HG03354 (cell line): ENCODE measurements around the gene SMARCB1.
"Not testable (repeated sequence)": the region's sequence is repeated elsewhere in the genome, so short reads cannot be mapped to it uniquely, and the experiment has no call there.

Experiments
- ATAC-seq: cut with Tn5 transposase; IDR thresholded peaks from one replicate; pipeline ENCODE4 v1.9.1; 2021; ENCODE audit warnings: mild to moderate bottlenecking; ENCODE audit not compliant: unreplicated experiment, poor library complexity, severe bottlenecking

SMARCB1 gene

DNA sequence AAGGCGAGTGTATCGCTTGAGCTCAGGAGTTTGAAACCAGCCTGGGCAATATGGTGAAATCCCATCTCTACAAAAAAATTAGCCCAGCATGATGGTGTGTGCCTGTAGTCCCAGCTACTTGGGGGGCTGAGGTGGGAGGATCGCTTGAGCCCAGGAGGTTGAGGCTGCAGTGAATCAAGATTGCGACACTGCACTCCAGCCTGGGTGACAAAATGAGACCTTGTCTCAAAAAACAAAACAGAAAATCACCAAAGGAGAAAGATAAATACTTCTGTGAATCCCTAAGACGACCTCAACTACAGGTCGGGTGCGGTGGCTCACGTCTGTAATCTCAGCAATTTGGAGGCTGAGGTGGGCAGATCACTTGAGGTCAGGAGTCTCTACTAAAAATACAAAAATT lies 73.4 kb downstream of the SMARCB1 start:
- ATAC-seq, result not testable (repeated sequence)

DNA sequence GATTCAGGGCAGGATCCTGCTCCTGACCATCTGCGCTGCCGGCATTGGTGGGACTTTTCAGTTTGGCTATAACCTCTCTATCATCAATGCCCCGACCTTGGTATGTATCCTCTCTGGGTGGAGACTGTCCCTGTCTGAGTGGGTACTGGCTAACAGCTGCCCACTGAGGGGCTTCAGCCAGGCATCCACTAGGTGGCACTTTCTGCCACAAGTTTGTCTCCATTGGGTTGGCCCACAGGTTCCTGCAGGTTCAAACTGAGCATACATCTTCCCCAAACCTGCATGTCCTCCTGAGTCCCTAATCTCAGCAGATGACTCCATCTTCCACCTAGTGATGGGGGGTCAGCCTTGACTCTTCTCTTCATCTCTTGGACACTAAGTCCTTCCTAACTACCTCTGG lies 75.3 kb downstream of the SMARCB1 start:
- no peak for ATAC-seq

DNA sequence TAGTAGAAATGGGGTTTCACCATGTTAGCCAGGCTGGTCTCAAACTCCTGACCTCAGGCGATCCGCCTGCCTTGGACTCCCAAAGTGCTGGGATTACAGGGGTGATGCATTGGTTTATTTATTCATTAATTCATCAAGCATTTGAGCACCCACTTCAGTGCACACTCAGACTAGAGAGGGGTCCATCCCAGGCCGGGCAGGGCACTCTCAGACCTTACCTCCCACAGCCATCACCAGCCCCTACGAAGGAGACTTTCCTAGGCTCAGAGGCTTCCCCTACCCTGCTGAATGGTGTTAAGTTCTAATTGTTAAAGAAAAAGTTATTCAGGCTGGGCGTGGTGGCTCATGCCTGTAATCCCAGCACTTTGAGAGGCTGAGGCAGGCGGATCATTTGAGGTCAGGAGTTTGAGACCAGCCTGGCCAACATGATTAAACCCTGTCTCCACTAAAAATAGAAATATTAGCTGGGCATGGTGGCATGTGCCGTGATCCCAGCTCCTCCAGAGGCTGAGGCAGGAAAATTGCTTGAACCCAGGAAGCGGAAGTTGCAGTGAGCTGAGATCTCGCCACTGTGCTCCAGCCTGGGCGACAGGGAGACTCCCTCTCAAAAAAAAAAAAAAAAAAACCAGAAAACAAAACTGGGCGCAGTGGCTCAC lies 77.9 kb downstream of the SMARCB1 start:
- ATAC-seq, result not testable (repeated sequence)

DNA sequence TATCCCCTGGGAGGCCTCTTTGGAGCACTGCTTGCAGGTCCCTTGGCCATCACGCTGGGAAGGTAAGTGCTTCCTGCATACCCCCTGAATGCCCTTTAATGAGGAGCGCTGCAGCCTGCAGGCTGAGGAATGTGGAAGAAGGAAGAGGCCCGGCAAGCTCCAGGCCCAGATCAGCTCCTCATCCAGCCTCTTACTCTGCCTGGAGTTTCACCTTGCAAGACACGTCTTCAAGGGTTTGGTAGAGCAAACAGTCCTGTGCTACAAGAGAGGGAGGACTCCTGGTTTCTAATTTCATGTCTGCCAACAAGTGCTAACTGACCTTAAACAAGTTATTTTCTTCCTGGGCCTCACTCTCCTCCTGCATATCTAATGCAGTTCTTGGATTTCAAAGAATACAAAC lies 81.8 kb downstream of the SMARCB1 start:
- no peak for ATAC-seq

DNA sequence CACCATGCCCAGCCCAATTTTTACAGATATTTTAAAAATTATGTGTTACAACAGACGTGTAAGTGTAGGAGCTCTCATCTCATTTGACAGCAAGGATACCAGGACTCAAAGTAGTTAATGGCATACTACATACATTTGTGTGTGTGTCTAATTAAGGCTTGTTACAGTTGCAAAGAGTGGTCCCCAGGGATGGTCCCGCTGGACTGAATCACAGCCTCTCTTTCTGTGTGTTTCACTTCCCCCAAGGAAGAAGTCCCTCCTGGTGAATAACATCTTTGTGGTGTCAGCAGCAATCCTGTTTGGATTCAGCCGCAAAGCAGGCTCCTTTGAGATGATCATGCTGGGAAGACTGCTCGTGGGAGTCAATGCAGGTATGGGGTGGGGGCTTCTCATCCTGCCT lies 88.1 kb downstream of the SMARCB1 start:
- ATAC-seq, result no peak

DNA sequence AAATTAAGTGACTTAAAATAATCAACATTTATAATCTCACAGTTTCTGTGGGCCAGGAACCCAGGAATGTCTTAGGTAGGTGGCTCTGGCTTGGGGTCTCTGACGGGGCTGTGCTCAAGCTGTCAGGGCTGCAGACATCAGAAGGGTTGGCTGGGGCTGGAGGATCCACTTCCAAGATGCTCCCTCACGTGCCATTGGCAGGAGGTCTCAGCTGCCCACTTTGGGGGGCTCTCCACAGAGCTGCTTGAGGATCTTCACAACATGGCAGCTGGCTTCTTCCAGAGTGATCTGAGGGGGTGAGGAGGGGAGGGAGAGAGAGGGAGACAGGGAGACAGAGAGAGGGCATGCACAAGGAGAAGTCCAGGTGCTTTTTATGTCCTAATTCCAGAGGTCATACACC lies 89.0 kb downstream of the SMARCB1 start:
- ATAC-seq, result no peak

DNA sequence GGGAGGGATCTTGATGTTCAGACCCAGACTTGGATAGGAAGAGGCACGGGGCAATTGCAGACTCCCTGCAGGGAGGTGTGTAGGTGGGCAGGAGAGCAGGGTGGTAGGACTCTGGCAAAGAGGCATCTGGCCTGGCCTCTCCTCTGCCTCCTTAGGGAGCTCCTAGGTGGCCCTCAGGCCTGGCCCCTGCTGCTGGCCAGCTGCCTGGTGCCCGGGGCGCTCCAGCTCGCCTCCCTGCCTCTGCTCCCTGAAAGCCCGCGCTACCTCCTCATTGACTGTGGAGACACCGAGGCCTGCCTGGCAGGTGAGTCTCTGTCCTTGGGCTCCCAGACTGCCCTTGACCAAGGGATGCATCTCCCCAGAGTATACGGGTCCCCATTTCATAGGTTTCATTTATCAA lies 90.8 kb downstream of the SMARCB1 start:
- no peak for ATAC-seq

DNA sequence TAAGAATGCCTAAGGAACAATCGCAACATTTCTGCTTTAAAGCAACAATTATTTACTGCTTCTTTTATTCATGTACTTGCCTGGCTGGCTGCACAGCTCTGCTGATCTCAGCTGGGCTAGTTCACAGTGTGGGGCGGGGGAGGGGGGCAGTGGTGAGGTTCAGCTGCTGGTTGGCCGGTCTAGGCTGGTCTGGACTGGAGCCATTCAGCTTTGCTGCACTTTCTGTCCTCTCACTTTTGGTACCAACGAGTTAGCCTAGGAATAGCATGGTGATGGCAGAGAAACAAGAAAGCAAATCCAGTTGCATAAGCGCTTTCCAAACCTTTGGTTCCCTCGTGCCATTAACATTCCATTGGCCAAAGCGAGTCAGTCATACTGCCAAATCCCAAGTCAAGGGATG lies 91.5 kb downstream of the SMARCB1 start:
- ATAC-seq, result no peak

DNA sequence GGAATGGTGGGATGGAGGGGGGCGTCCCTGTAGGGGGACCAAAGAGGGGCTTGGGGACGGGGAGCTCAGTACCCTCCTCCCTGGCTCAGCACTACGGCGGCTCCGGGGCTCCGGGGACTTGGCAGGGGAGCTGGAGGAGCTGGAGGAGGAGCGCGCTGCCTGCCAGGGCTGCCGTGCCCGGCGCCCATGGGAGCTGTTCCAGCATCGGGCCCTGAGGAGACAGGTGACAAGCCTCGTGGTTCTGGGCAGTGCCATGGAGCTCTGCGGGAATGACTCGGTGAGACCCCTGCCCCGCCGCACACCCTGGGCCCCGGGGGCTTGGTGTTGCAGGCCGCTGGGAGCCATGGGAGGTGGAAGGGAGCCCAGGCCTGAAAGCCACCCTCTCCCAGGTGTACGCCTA lies 95.6 kb downstream of the SMARCB1 start:
- no peak for ATAC-seq

DNA sequence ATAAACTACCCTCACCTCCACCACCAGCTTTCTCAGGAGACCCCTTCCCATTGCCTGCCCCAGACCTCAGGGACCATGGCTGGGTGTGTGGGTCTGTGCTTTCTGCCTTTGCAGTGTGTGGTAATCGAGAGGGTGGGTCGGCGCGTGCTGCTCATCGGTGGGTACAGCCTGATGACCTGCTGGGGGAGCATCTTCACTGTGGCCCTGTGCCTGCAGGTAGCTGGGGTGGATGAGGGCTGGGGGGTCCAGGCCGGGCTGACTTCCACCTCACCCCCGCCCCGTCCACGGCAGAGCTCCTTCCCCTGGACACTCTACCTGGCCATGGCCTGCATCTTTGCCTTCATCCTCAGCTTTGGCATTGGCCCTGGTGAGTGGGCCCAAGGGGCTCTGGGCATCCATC lies 96.9 kb downstream of the SMARCB1 start:
- ATAC-seq, result no peak

DNA sequence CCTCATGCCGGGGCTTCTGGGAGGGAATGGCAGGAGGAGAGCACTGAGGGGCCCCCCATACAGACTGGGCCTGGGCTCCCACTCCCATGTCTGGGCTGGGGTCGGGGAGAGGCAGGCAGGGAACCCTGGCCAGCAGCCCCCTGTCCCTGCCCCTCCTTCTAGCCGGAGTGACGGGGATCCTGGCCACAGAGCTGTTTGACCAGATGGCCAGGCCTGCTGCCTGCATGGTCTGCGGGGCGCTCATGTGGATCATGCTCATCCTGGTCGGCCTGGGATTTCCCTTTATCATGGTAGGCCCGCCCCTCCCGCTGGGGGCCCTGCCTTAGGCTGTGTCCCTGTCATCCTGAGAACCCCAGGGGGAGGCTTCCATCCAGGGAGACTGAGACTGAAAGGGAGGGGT lies 97.4 kb downstream of the SMARCB1 start:
- ATAC-seq, result no peak
